NCI-H226 (cell line): ENCODE measurements around the gene ATXN7L3.
A peak's percentile ranks its signal among the peaks of the same experiment; 100 is the strongest.
"Not testable (repeated sequence)": the region's sequence is repeated elsewhere in the genome, so short reads cannot be mapped to it uniquely, and the experiment has no call there.

ENCODE experiments used
- DNase-seq: peaks from one replicate; pipeline ENCODE4 v3.0.0-alpha.2; 2015

Gene ATXN7L3

GRCh38 chr17:44174427-44174826 is 25.3 kb downstream of the ATXN7L3 start:
- DNase-seq, result no peak

- DNase-seq, result no peak
These were observed 27.7 kb downstream of the ATXN7L3 start for GRCh38 chr17:44171931-44172455.

GRCh38 chr17:44170499-44171201 is 29.0 kb downstream of the ATXN7L3 start, which contains the start of gene ASB16:
Gene ASB16, plus strand, starts transcription at chr17:44170704. Its CDS starts 86 bp downstream, at chr17:44170790.
- DNase-seq, result no peak

- DNase-seq, result no peak
These were observed 29.6 kb downstream of the ATXN7L3 start for GRCh38 chr17:44170135-44170498.

GRCh38 chr17:44167181-44167861 is 32.4 kb downstream of the ATXN7L3 start:
- no peak for DNase-seq

- no peak for DNase-seq
These were observed 35.2 kb downstream of the ATXN7L3 start for GRCh38 chr17:44164476-44164875.

- DNase-seq, result peak; percentile 20
These were observed 40.0 kb downstream of the ATXN7L3 start for GRCh38 chr17:44159519-44160210.

GRCh38 chr17:44155488-44155887 is 44.2 kb downstream of the ATXN7L3 start:
- no peak for DNase-seq

GRCh38 chr17:44152875-44153274 is 46.8 kb downstream of the ATXN7L3 start:
- DNase-seq, result no peak

GRCh38 chr17:44149750-44150329 is 49.8 kb downstream of the ATXN7L3 start:
- no peak for DNase-seq

- DNase-seq, result not testable (repeated sequence)
These were observed 50.6 kb downstream of the ATXN7L3 start for GRCh38 chr17:44149066-44149465.

- DNase-seq, result no peak
These were observed 51.9 kb downstream of the ATXN7L3 start for GRCh38 chr17:44147812-44148211.

- no peak for DNase-seq
These were observed 53.0 kb downstream of the ATXN7L3 start for GRCh38 chr17:44146375-44147346.

- DNase-seq, result peak; percentile 70
These were observed 54.5 kb downstream of the ATXN7L3 start for GRCh38 chr17:44144966-44145739.

- not testable (repeated sequence) for DNase-seq
These were observed 55.8 kb downstream of the ATXN7L3 start for GRCh38 chr17:44143921-44144320.
